H1 (cell line): ENCODE results near the gene TAX1BP3. TPM values are rescaled to one million over a fixed set of nuclear protein-coding genes. Genes with fewer than 3 reads are reported as not detected.

ENCODE experiments used
- CTCF ChIA-PET: fragments of 300-600 bp; sonication (Branson Sonifier 250); formaldehyde crosslinking; loops from one replicate; lab custom pipeline; 2021; ENCODE audit not compliant: partially characterized antibody; lab: Charles Lee
- POLR2A ChIA-PET: fragments of 300-600 bp; sonication (Branson Sonifier 250); formaldehyde crosslinking; loops from one replicate; lab custom pipeline; 2021; ENCODE audit warnings: inconsistent platforms; ENCODE audit not compliant: partially characterized antibody; lab: Charles Lee
- DNase-seq, 2 experiments: peaks; one replicate each; pipeline versions ENCODE4 v3.0.0 to v3.0.0-alpha.2; 2010 to 2022; ENCODE audit warnings: low spot score in 2 of 2, low read depth in 1 of 2, mixed read lengths in 1 of 2
- FAIRE-seq: peaks from 2 replicates; lab custom pipeline; 2011; peaks lifted over from hg19 to GRCh38; lab: Jason Lieb, UNC
- H2AFZ ChIP-seq: 2 replicates; pipeline ENCODE4 v1.8.1; 2012; ENCODE audit warnings: low read length, inconsistent platforms
- H2AK5ac ChIP-seq: 2 replicates; pipeline ENCODE4 v1.6.1; 2013; ENCODE audit warnings: low read depth, low read length
- H2BK120ac ChIP-seq: replicated peaks from 2 replicates; pipeline ENCODE3; 2013; ENCODE audit warnings: low read depth, low read length, inconsistent platforms
- H2BK12ac ChIP-seq: 2 replicates; pipeline ENCODE4 v1.6.1; 2013; ENCODE audit warnings: low read depth, low read length
- H2BK15ac ChIP-seq: 2 replicates; pipeline ENCODE4 v1.6.1; 2013; ENCODE audit warnings: low read length
- H2BK20ac ChIP-seq: 2 replicates; pipeline ENCODE4 v1.6.1; 2013; ENCODE audit warnings: low read length
- H2BK5ac ChIP-seq: 2 replicates; pipeline ENCODE4 v1.6.1; 2013; ENCODE audit warnings: low read depth, low read length
- H3K14ac ChIP-seq: 2 replicates; pipeline ENCODE4 v1.6.1; 2013; ENCODE audit warnings: inconsistent platforms; ENCODE audit not compliant: insufficient read length
- H3K18ac ChIP-seq: 2 replicates; pipeline ENCODE4 v1.6.1; 2013; ENCODE audit warnings: low read length; ENCODE audit errors: extremely low read depth
- H3K23ac ChIP-seq: 2 replicates; pipeline ENCODE4 v1.6.1; 2013; ENCODE audit warnings: inconsistent platforms; ENCODE audit not compliant: insufficient read length
- H3K23me2 ChIP-seq: 2 replicates; pipeline ENCODE4 v1.6.1; 2013; ENCODE audit warnings: low read depth, low read length
- H3K27ac ChIP-seq: 2 replicates; pipeline ENCODE4 v1.6.1; 2011; ENCODE audit warnings: low read depth, low read length, inconsistent platforms
- H3K27me3 ChIP-seq, 4 experiments: replicated peaks in 1 of 4; 1 replicate in 1 of 4; 2 replicates in 3 of 4; pipeline versions ENCODE4 v1.6.1 to v1.8.1; 2011 to 2013; ENCODE audit warnings: low read length in 3 of 4, mild to moderate bottlenecking in 3 of 4, inconsistent platforms in 2 of 4, mixed read lengths in 2 of 4, moderate library complexity in 1 of 4; ENCODE audit not compliant: control insufficient read depth in 3 of 4, insufficient read depth in 3 of 4; ENCODE audit errors: extremely low read depth in 1 of 4
- H3K36me3 ChIP-seq, 4 experiments: 2 replicates each; pipeline versions ENCODE4 v1.6.1 to v1.8.1; 2011 to 2013; ENCODE audit warnings: mild to moderate bottlenecking in 4 of 4, low read length in 3 of 4, moderate library complexity in 2 of 4, control low read depth in 1 of 4, inconsistent platforms in 1 of 4; ENCODE audit not compliant: insufficient read depth in 4 of 4, control insufficient read depth in 2 of 4
- H3K4ac ChIP-seq: replicated peaks from 2 replicates; pipeline ENCODE3; 2013; ENCODE audit warnings: low read length, low read depth, mixed read lengths, inconsistent platforms; ENCODE audit not compliant: insufficient read length
- H3K4me1 ChIP-seq, 4 experiments: replicated peaks in 1 of 4; 1 replicate in 1 of 4; 2 replicates in 3 of 4; pipeline versions ENCODE4 v1.6.1 to v1.8.1; 2011 to 2013; ENCODE audit warnings: low read length in 3 of 4, inconsistent platforms in 2 of 4, mixed read lengths in 1 of 4; ENCODE audit not compliant: insufficient read depth in 4 of 4, control insufficient read depth in 3 of 4
- H3K4me2 ChIP-seq, 2 experiments: 2 replicates each; pipeline versions ENCODE4 v1.6.1 to v1.8.1; 2011 to 2013; ENCODE audit warnings: low read depth in 2 of 2, low read length in 2 of 2, control low read depth in 1 of 2, inconsistent platforms in 1 of 2, mild to moderate bottlenecking in 1 of 2; ENCODE audit not compliant: insufficient read depth in 1 of 2
- H3K4me3 ChIP-seq, 4 experiments: fragments of 200-600, 300-600 bp in 1 of 4; sonication (generic), shearing (Covaris generic), sonication (Bioruptor Twin) in 1 of 4; 2 replicates each; pipeline versions ENCODE4 v1.5.1 to v1.8.1; 2011 to 2016; ENCODE audit warnings: low read length in 4 of 4, low read depth in 3 of 4, control low read depth in 2 of 4, inconsistent platforms in 2 of 4, mild to moderate bottlenecking in 2 of 4, mixed read lengths in 1 of 4, moderate library complexity in 1 of 4; ENCODE audit not compliant: insufficient read depth in 2 of 4; ENCODE audit errors: extremely low read depth in 1 of 4
- H3K56ac ChIP-seq: replicated peaks from 2 replicates; pipeline ENCODE3; 2013; ENCODE audit warnings: low read depth, mild to moderate bottlenecking, mixed read lengths, low read length, inconsistent platforms; ENCODE audit not compliant: insufficient read length
- H3K79me1 ChIP-seq: 2 replicates; pipeline ENCODE4 v1.6.1; 2013; ENCODE audit warnings: low read depth, low read length, control low read depth
- H3K79me2 ChIP-seq, 2 experiments: 2 replicates each; pipeline versions ENCODE4 v1.6.1 to v1.8.1; 2012 to 2013; ENCODE audit warnings: low read length in 2 of 2, mild to moderate bottlenecking in 2 of 2, inconsistent platforms in 1 of 2; ENCODE audit not compliant: insufficient read depth in 2 of 2, control insufficient read depth in 1 of 2
- H3K9ac ChIP-seq, 4 experiments: replicated peaks in 1 of 4; 1 replicate in 1 of 4; 2 replicates in 3 of 4; pipeline versions ENCODE4 v1.6.1 to v1.8.1; 2011 to 2013; ENCODE audit warnings: low read depth in 3 of 4, low read length in 3 of 4, control low read depth in 2 of 4, mild to moderate bottlenecking in 2 of 4, moderate library complexity in 2 of 4, inconsistent platforms in 1 of 4; ENCODE audit errors: extremely low read depth in 1 of 4
- H3K9me3 ChIP-seq, 2 experiments: 2 replicates each; pipeline versions ENCODE4 v1.6.1 to v1.8.1; 2012 to 2013; ENCODE audit warnings: mild to moderate bottlenecking in 2 of 2, moderate library complexity in 2 of 2, control low read depth in 1 of 2, inconsistent platforms in 1 of 2, low read depth in 1 of 2, low read length in 1 of 2, mixed read lengths in 1 of 2; ENCODE audit not compliant: insufficient read depth in 2 of 2
- H4K20me1 ChIP-seq, 2 experiments: replicated peaks in 1 of 2; 2 replicates each; pipeline versions ENCODE3 to v1.8.1; 2011 to 2013; ENCODE audit warnings: inconsistent platforms in 2 of 2, low read length in 2 of 2, mild to moderate bottlenecking in 1 of 2; ENCODE audit not compliant: insufficient read depth in 2 of 2, control insufficient read depth in 1 of 2
- H4K5ac ChIP-seq: 2 replicates; pipeline ENCODE4 v1.6.1; 2013; ENCODE audit warnings: low read length, low read depth, mixed read lengths, inconsistent platforms; ENCODE audit not compliant: insufficient read length
- H4K8ac ChIP-seq: 2 replicates; pipeline ENCODE4 v1.8.0; 2013; ENCODE audit warnings: mild to moderate bottlenecking, moderate library complexity, low read length, inconsistent platforms; ENCODE audit not compliant: insufficient read depth; ENCODE audit errors: extremely low read depth
- H4K91ac ChIP-seq: replicated peaks from 2 replicates; pipeline ENCODE3; 2013; ENCODE audit warnings: low read length, mixed read lengths, inconsistent platforms; ENCODE audit not compliant: insufficient read length
- ATF2 ChIP-seq: IDR thresholded peaks from 2 replicates; pipeline ENCODE4 v1.6.1; 2012; ENCODE audit warnings: low read length, inconsistent platforms
- BACH1 ChIP-seq: IDR thresholded peaks from 2 replicates; pipeline ENCODE4 v1.6.1; 2012; ENCODE audit warnings: low read length, improper control_type of control experiment
- CHD1 ChIP-seq: IDR thresholded peaks from 2 replicates; pipeline ENCODE4 v1.6.1; 2012; ENCODE audit warnings: low read depth, low read length, improper control_type of control experiment
- CTBP2 ChIP-seq: IDR thresholded peaks from 2 replicates; pipeline ENCODE4 v1.7.0; 2011; ENCODE audit warnings: borderline replicate concordance, mild to moderate bottlenecking, moderate library complexity, mixed read lengths, low read length; ENCODE audit not compliant: insufficient read depth, insufficient read length
- EZH2 ChIP-seq: fragments of 200-600 bp; sonication (generic); IDR thresholded peaks from 2 replicates; pipeline ENCODE4 v1.7.1; 2012; ENCODE audit warnings: low read depth, mild to moderate bottlenecking, moderate library complexity, low read length, inconsistent platforms; ENCODE audit not compliant: severe bottlenecking
- HDAC2 ChIP-seq, 2 experiments: fragments of 300-600 bp in 1 of 2; sonication (generic) in 1 of 2; IDR thresholded peaks; 2 replicates each; pipeline ENCODE4 v1.6.1; 2011 to 2012; ENCODE audit warnings: low read depth in 2 of 2, low read length in 2 of 2, mild to moderate bottlenecking in 2 of 2, moderate library complexity in 2 of 2, borderline replicate concordance in 1 of 2, inconsistent platforms in 1 of 2
- JUND ChIP-seq: IDR thresholded peaks from 2 replicates; pipeline ENCODE4 v1.6.1; 2011; ENCODE audit warnings: mild to moderate bottlenecking, improper control_type of control experiment, low read length
- POLR2A ChIP-seq, 2 experiments: IDR thresholded peaks; 1 replicate in 1 of 2; 2 replicates in 1 of 2; pipeline ENCODE4 v1.6.1; 2011; ENCODE audit warnings: low read depth in 2 of 2, low read length in 2 of 2, mild to moderate bottlenecking in 2 of 2; ENCODE audit errors: control extremely low read depth in 1 of 2
- RFX5 ChIP-seq: IDR thresholded peaks from 2 replicates; pipeline ENCODE4 v1.6.1; 2011; ENCODE audit warnings: low read depth, low read length, improper control_type of control experiment, borderline replicate concordance
- SP2 ChIP-seq: IDR thresholded peaks from 2 replicates; pipeline ENCODE4 v1.6.1; 2012; ENCODE audit warnings: mild to moderate bottlenecking, low read length, inconsistent platforms
- SRF ChIP-seq: IDR thresholded peaks from 2 replicates; pipeline ENCODE4 v1.6.1; 2011; ENCODE audit warnings: mild to moderate bottlenecking, low read depth, low read length, moderate library complexity
- WGBS, 2 experiments: shearing (Covaris generic) in 1 of 2; methylation state at CpG; one replicate each; pipeline versions ENCODE4 v1.1.6 to v1.1.7; 2013 to 2015; ENCODE audit warnings: low lambda C conversion rate in 2 of 2, mixed read lengths in 2 of 2, inconsistent platforms in 1 of 2, low coverage in 1 of 2, missing lambda C conversion rate in 1 of 2; ENCODE audit not compliant: insufficient replicate concordance in 2 of 2, insufficient coverage in 1 of 2, insufficient read length in 1 of 2; ENCODE audit errors: extremely low coverage in 1 of 2, missing lambda C conversion rate in 1 of 2; 5-methylcytosine and 5-hydroxymethylcytosine counted together
- polyA plus RNA-seq, 7 experiments: library from polyadenylated mRNA; depleted of rRNA in 3 of 7; stranded (reverse) in 5 of 7; unstranded in 2 of 7; fragments of >200 nt in 5 of 7; fragments of 200-250 nt in 2 of 7; gene quantifications; 1 replicate in 5 of 7; 2 replicates in 1 of 7; 4 replicates in 1 of 7; pipeline versions ENCODE4 v1.2.1 to v1.2.3, GENCODE V29; 2011 to 2013; ENCODE audit warnings: missing spikeins in 2 of 7, mixed read lengths in 2 of 7
- total RNA-seq: library from RNA; stranded (reverse); fragmentation: NEBNext Ultra II Directional; extraction: Animal tissue kit (Norgen Biotek cat#: 25700); gene quantifications from 2 replicates; pipeline ENCODE4 v1.2.1, GENCODE V29; 2021

Gene TAX1BP3
- total and polyA plus RNA-seq, 2 of the 8 experiments (the other 6 are each of a cell fraction or from before 2014, with no cell fraction given) = 65.3 to 81.8 TPM

GRCh38 chr17:3690094-3690715 is 21.8 kb upstream of the TAX1BP3 start:
- Histone ChIP-seq H3K4ac (no peak overlapping the region), H3K4me1 (peaks cover 0 to 10% (median 5%) of the 10 kb centered on the region in 4 experiments; a peak in 5 of 7 replicates), H3K4me2 (no peak overlapping the region), H3K18ac (no peak overlapping the region), H4K5ac (no peak overlapping the region), H3K56ac (no peak overlapping the region), H4K20me1 (peaks cover 0 to 8% of the 10 kb centered on the region in 2 experiments), H3K79me1 (no peaks in the 10 kb centered on the region), H2AK5ac (no peak overlapping the region), H2BK12ac (no peak overlapping the region), H3K27ac (no peak overlapping the region), H4K91ac (no peak overlapping the region), H3K9me3 (no peaks in the 10 kb centered on the region), H3K23me2 (peaks cover 3% of the 10 kb centered on the region; the same call in 1 of the 2 replicates), H2BK5ac (no peak overlapping the region), H3K23ac (no peak overlapping the region), H3K14ac (no peak overlapping the region), H2BK15ac (no peak overlapping the region), H2BK120ac (no peak overlapping the region), H3K27me3 (peaks cover 0 to 7% (median 4%) of the 10 kb centered on the region in 4 experiments; a peak in 5 of 7 replicates), H3K9ac (no peak overlapping the region), H3K79me2 (no peaks in the 10 kb centered on the region), H3K4me3 (no peak overlapping the region), H2AFZ (no peak overlapping the region), H4K8ac (no peak overlapping the region; the same call in 1 of the 2 replicates), H3K36me3 (no peaks in the 10 kb centered on the region), H2BK20ac (no peak overlapping the region)
- CTCF ChIA-PET = interaction anchor here (1.1 to 3.3 kb wide), 4 partner anchors 11 to 48 kb away, joined by 3 to 29 read pairs (median 14); no protein-coding TSS in a partner anchor
- FAIRE-seq (no peak), DNase-seq (peak in 1 of 2 experiments; percentile 48)
- 95% methylated on average over 21 of the region's 22 CpGs; no CpG with 5 or more reads in 1 of the 2 experiments for WGBS, 2 experiments
- POLR2A ChIA-PET = interaction anchor here (0.6 to 0.7 kb wide), 2 partner anchors 28 to 54 kb away, joined by 3 read pairs; partner anchors contain the start of gene SHPK
- TF ChIP-seq BACH1 (no peak), CHD1 (no peak), ATF2 (no peak), CTBP2 (no peak), POLR2A (IDR thresholded peaks at IDR 0.05; ENCODE audit: control extremely low read depth in 1 of 2, low read depth in 2 of 2, low read length in 2 of 2) (no peak), RFX5 (no peak), EZH2 (no peak), SP2 (no peak), JUND (no peak), SRF (no peak), HDAC2 (IDR thresholded peaks at IDR 0.05; ENCODE audit: borderline replicate concordance in 1 of 2, low read depth in 2 of 2, low read length in 2 of 2) (no peak)
